DMS53 (cell line): ENCODE data around the gene CSTA.

ENCODE experiments used
- DNase-seq: peaks from one replicate; lab custom pipeline; 2025; lab: John Stamatoyannopoulos, UW

The CSTA gene

DNA sequence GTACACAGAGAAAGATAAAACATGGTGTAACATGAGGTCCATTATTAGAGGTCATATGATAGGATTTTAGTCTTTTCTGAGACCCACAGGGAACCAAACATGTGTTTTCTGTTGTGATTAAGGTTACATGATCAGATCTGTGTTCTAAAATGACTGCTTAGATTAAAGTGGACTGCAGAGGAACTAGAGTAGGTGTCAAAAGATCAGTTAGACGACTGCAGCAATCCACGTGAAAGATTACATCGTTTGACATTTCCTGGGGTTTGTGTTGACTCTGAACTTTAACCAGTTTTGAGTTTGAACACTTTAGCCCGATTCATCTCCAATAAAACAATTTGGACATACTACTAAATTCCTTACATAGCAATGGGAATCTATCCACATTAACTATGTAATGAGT is 52.9 kb downstream of the CSTA start:
- no peak for DNase-seq

DNA sequence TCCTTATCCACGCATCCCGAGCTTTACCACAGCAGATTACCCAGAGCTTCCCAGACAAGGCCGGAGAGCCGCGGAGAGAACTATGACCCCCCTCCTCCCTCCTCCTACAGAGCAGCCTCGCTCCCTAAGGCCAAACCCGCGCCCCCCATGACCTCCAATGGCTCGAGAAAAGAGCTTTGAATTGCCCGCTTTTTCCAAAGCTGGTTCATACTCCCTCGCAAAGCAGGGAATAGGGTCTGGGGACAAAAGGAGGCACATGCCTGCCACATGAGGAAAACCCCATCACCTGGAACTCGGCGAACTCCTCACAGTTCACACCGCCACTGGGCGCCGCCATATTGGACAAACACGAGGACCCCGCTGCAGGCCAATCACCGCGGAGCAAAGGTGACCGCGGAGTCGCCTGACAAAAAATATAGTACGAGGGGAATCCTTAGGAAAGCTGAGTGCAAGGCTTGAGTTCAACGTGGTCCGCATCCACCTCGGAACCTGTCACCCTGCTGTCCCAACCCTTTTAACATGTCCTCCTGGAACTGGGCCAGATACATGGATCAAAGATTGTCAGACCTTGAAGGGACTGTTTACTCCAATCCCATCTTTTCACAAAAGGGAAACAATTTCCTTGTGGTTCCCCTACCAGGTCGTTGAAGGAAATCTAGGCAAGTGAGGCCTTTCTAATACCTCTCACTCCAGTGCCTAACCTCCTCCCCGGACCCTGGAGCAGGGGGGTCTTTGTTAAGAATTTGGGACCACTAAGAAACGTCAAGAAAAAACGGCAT is 58.0 kb downstream of the CSTA start, which contains the start of gene MIX23:
Gene MIX23, minus strand, starts transcription at position 344 of the 779 bp plus-strand sequence. Its CDS starts 7 bp downstream, at position 337.
- peak; percentile 92 for DNase-seq

- peak; percentile 96 for DNase-seq
Observed at GRCh38 chr3:122383771-122384697, 59.0 kb downstream of the CSTA start, which contains the start of gene FAM162A. FAM162A (plus strand) TSS chr3:122384182; CDS start chr3:122384266, 84 bp downstream.

DNA sequence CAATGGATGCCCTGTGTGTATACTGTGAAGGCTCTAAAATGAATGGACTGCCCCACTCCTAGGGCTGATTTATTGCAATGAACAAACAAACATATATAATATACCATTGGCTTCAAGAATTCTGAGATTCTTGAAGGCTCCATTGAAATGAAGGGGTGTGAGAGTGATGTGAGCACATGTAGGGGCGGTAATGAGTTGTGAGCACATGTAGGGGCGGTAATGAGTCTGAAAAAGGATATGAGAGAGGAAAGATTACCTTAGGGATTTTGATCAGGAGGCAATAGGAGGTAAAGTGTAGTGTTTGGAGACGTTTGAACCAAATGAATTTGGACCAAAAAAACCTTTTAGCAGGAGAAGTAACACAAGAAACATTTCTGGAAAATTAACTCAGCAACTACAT is 62.7 kb downstream of the CSTA start:
- no peak for DNase-seq

DNA sequence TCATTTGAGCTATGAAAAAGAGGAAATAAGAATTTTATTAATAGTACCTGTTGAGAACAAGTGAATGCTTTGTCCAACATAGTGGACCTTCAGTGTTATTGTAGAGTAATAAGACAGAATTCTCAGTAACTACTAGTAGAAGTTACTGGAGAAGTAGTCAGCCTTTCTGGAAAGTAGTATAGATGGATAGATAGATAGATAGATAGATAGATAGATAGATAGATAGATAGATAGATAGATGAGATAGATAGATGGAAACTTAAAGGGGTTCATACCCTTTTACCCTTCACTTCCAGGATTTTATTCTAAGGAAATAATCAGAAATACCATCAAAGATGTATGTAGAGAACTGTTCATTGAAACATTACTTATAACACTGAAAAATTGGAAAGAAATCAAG is 64.1 kb downstream of the CSTA start:
- DNase-seq: no peak

- DNase-seq: no peak
Observed at GRCh38 chr3:122389892-122390291, 64.8 kb downstream of the CSTA start.

DNA sequence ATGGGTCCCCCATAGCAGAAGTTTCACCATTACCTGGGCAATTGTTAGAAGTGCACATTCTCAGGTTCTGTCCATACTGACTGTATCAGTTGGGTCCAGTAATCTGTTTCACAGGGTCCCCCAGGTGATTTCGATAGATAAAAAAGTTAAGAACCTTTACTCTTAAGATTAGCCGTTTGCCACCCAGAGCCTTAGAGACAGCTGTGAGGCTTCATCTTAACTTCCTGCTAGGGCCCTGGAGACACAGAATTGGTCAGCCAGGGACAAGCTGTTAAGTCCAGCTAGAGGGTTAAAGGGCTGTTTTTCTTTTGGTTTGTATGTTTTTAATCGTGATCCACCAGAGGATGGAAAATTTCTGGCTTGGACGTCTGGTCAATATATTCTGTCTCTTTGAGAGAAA is 65.6 kb downstream of the CSTA start:
- no peak for DNase-seq
